ENCODE results near the gene TRMT10B.
"Not testable (repeated sequence)": the region's sequence is repeated elsewhere in the genome, so short reads cannot be mapped to it uniquely, and the experiment has no call there.

GRCh38 chr9:37809676-37810075 is 56.1 kb downstream of the TRMT10B start:
- TF ChIP-seq POLR2A, CTCF (IDR thresholded peaks at IDR 0.05): not testable (repeated sequence)

Data from uterus (tissue), 2 donors.